IMR-90 (cell line): ENCODE measurements around the gene SEC23IP. TPM values are rescaled to one million over a fixed set of nuclear protein-coding genes. Genes with fewer than 3 reads are reported as not detected.

ENCODE experiments used
- ATAC-seq: fragments of 200-7000 bp; cut with Tn5 transposase; 2 replicates; pipeline ENCODE4 v1.9.1; 2020; ENCODE audit warnings: low read depth, mild to moderate bottlenecking, moderate library complexity
- BruUV-seq: library from RNA; stranded (reverse); fragments of 400-500 nt; replicated peaks from 2 replicates; lab custom pipeline; 2021; lab: Mats Ljungman, UMichigan
- CTCF ChIA-PET: fragments of 300-600 bp; formaldehyde crosslinking; extraction: SDS; loops from one replicate; lab custom pipeline; 2021; ENCODE audit warnings: antibody characterized with exemption; lab: Yijun Ruan, JAX
- POLR2A ChIA-PET: fragments of 300-600 bp; sonication (Branson Sonifier 250); formaldehyde crosslinking; loops from one replicate; lab custom pipeline; 2022; ENCODE audit warnings: antibody characterized with exemption; ENCODE audit not compliant: unreplicated experiment; lab: Charles Lee
- DNase-seq: peaks from one replicate; pipeline ENCODE4 v3.0.0; 2013
- H2AFZ ChIP-seq: replicated peaks from 2 replicates; pipeline ENCODE3; 2013; ENCODE audit warnings: low read length, mild to moderate bottlenecking; ENCODE audit not compliant: poor library complexity
- H2AK5ac ChIP-seq: 2 replicates; pipeline ENCODE4 v1.6.1; 2013; ENCODE audit warnings: low read depth, low read length, inconsistent platforms
- H2AK9ac ChIP-seq: replicated peaks from 2 replicates; pipeline ENCODE3; 2013; ENCODE audit warnings: mild to moderate bottlenecking, low read depth, low read length, moderate library complexity; ENCODE audit not compliant: poor library complexity
- H2BK120ac ChIP-seq: 2 replicates; pipeline ENCODE4 v1.6.1; 2013; ENCODE audit warnings: low read depth, low read length, inconsistent platforms
- H2BK15ac ChIP-seq: 3 replicates; pipeline ENCODE4 v1.6.1; 2013; ENCODE audit warnings: low read depth, low read length, inconsistent platforms
- H2BK20ac ChIP-seq: 2 replicates; pipeline ENCODE4 v1.6.1; 2013; ENCODE audit warnings: low read depth, mild to moderate bottlenecking, inconsistent platforms, low read length, moderate library complexity
- H2BK5ac ChIP-seq: 2 replicates; pipeline ENCODE4 v1.6.1; 2013; ENCODE audit warnings: mild to moderate bottlenecking, low read depth, low read length, inconsistent platforms; ENCODE audit not compliant: poor library complexity, severe bottlenecking
- H3K14ac ChIP-seq: replicated peaks from 2 replicates; pipeline ENCODE4 v1.6.1; 2013; ENCODE audit warnings: low read depth, low read length, inconsistent platforms
- H3K18ac ChIP-seq: 2 replicates; pipeline ENCODE4 v1.6.1; 2013; ENCODE audit warnings: low read depth, low read length, control low read depth
- H3K23ac ChIP-seq: 2 replicates; pipeline ENCODE4 v1.6.1; 2013; ENCODE audit warnings: low read depth, low read length, inconsistent platforms
- H3K27ac ChIP-seq: 2 replicates; pipeline ENCODE4 v1.5.1; 2013; ENCODE audit warnings: mild to moderate bottlenecking, control low read depth, low read length; ENCODE audit not compliant: insufficient read depth
- H3K27me3 ChIP-seq: 2 replicates; pipeline ENCODE4 v1.6.1; 2013; ENCODE audit warnings: low read length; ENCODE audit not compliant: control insufficient read depth, insufficient read depth
- H3K36me3 ChIP-seq: 2 replicates; pipeline ENCODE4 v1.6.1; 2013; ENCODE audit warnings: low read length, mixed read lengths; ENCODE audit not compliant: control insufficient read depth, insufficient read depth
- H3K4ac ChIP-seq: 2 replicates; pipeline ENCODE4 v1.6.1; 2013; ENCODE audit warnings: low read depth, low read length, inconsistent platforms
- H3K4me1 ChIP-seq: 2 replicates; pipeline ENCODE4 v1.6.1; 2013; ENCODE audit warnings: low read length, mixed read lengths; ENCODE audit not compliant: control insufficient read depth, insufficient read depth
- H3K4me2 ChIP-seq: 2 replicates; pipeline ENCODE4 v1.6.1; 2013; ENCODE audit warnings: low read depth, mild to moderate bottlenecking, control low read depth, low read length, moderate library complexity
- H3K4me3 ChIP-seq: 2 replicates; pipeline ENCODE4 v1.5.1; 2013; ENCODE audit warnings: low read depth, mild to moderate bottlenecking, control low read depth, low read length, moderate library complexity; ENCODE audit not compliant: insufficient read depth
- H3K56ac ChIP-seq: 2 replicates; pipeline ENCODE4 v1.6.1; 2013; ENCODE audit warnings: low read length, inconsistent platforms; ENCODE audit not compliant: insufficient read depth; ENCODE audit errors: extremely low read depth
- H3K79me1 ChIP-seq, 2 experiments: 2 replicates each; pipeline ENCODE4 v1.6.1; 2013; ENCODE audit warnings: low read length in 2 of 2, inconsistent platforms in 1 of 2, low read depth in 1 of 2
- H3K9ac ChIP-seq: 2 replicates; pipeline ENCODE4 v1.6.1; 2013; ENCODE audit warnings: low read depth, low read length, control low read depth
- H3K9me1 ChIP-seq: 2 replicates; pipeline ENCODE4 v1.6.1; 2013; ENCODE audit warnings: low read length, inconsistent platforms; ENCODE audit not compliant: insufficient read depth
- H3K9me3 ChIP-seq: 2 replicates; pipeline ENCODE4 v1.6.1; 2013; ENCODE audit warnings: low read length; ENCODE audit not compliant: control insufficient read depth, insufficient read depth
- H4K20me1 ChIP-seq: 2 replicates; pipeline ENCODE4 v1.6.1; 2013; ENCODE audit warnings: low read length, inconsistent platforms; ENCODE audit not compliant: insufficient read depth
- H4K5ac ChIP-seq: 2 replicates; pipeline ENCODE4 v1.6.1; 2013; ENCODE audit warnings: mild to moderate bottlenecking, low read depth, low read length, control low read depth
- H4K8ac ChIP-seq, 2 experiments: 2 replicates each; pipeline ENCODE4 v1.6.1; 2013; ENCODE audit warnings: low read depth in 2 of 2, low read length in 2 of 2, control low read depth in 1 of 2, inconsistent platforms in 1 of 2
- H4K91ac ChIP-seq: 2 replicates; pipeline ENCODE4 v1.6.1; 2013; ENCODE audit warnings: low read depth, low read length, inconsistent platforms; ENCODE audit not compliant: insufficient read depth
- CHD1 ChIP-seq: IDR thresholded peaks from 2 replicates; pipeline ENCODE4 v1.6.1; 2012; ENCODE audit warnings: low read depth, low read length, improper control_type of control experiment
- FOS ChIP-seq: fragments of 150-350 bp; IDR thresholded peaks from 2 replicates; pipeline ENCODE4 v1.6.1; 2016; ENCODE audit warnings: low read depth, low read length
- MAZ ChIP-seq: IDR thresholded peaks from 2 replicates; pipeline ENCODE4 v1.6.1; 2012; ENCODE audit warnings: low read depth, mild to moderate bottlenecking, low read length, improper control_type of control experiment, moderate library complexity, borderline replicate concordance
- RAD21 ChIP-seq: IDR thresholded peaks from 2 replicates; pipeline ENCODE4 v1.6.1; 2012; ENCODE audit warnings: low read length, improper control_type of control experiment
- WGBS, 2 experiments: methylation state at CpG; one replicate each; pipeline versions ENCODE4 v1.1.5 to v1.1.7; 2013; ENCODE audit warnings: missing lambda C conversion rate in 2 of 2; ENCODE audit not compliant: insufficient read length in 1 of 2; ENCODE audit errors: extremely low coverage in 2 of 2; 5-methylcytosine and 5-hydroxymethylcytosine counted together
- dilution Hi-C: fragments of 300-500 bp; cut with HindIII; formaldehyde crosslinking; loops from one replicate; pipeline ENCODE4 v1.14.3; 2018; ENCODE audit warnings: low sequenced_read_pairs; ENCODE audit not compliant: unreplicated experiment
- in situ Hi-C: fragments of 300-500 bp; cut with MboI; formaldehyde crosslinking; loops from 3 replicates; pipeline ENCODE4 v1.14.3; 2019; ENCODE audit warnings: low sequenced_read_pairs, inconsistent platforms, mixed read lengths
- intact Hi-C: fragments of 100-400 bp; cut with micrococcal nuclease; formaldehyde crosslinking; loops from 2 replicates; pipeline ENCODE4 v1.10.0; 2022
- polyA plus RNA-seq, 3 experiments: library from polyadenylated mRNA; depleted of rRNA; stranded (reverse); fragments of >200 nt; gene quantifications; 2 replicates each; pipeline ENCODE4 v1.2.3, GENCODE V29; 2012; ENCODE audit warnings: low replicate concordance in 1 of 3
- total RNA-seq: library from RNA; depleted of rRNA; stranded (reverse); fragments of >200 nt; gene quantifications from 2 replicates; pipeline ENCODE4 v1.2.3, GENCODE V29; 2012
- TF ChIP-seq, protein P1 (sequence below): fragments of 150-350 bp; IDR thresholded peaks from 2 replicates; pipeline ENCODE4 v1.6.1; 2016; ENCODE audit warnings: low read depth, mild to moderate bottlenecking, low read length, moderate library complexity, borderline replicate concordance

Gene SEC23IP
- total and polyA plus RNA-seq, 2 of the 4 experiments (the other 2 are of a cell fraction): 37.4 to 39.8 TPM

DNA sequence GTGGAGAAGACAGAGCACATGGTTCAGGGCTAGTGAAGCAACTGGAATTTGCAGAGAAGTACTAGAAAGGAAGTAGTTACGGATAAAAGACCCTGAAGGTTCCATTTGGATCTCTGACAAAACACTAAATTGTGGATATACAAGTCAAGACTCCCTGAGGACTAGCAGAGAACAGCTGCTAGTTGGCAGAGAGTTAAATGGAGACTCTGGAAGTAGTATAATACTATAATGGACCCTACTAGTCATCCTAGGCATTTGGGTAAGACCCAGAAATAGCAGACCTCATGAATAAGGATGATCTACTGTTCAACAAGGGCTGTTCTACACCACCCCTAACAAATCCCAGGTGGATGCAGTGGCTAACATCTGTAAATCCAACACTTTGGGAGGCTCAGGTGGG lies 39.0 kb upstream of the SEC23IP start:
- no peak overlapping the region for H3K18ac ChIP-seq
- no peak for ATAC-seq
- no peak for DNase-seq
- no peak overlapping the region for H2BK5ac ChIP-seq
- H3K4ac ChIP-seq: no peak overlapping the region
- H4K8ac ChIP-seq: no peak overlapping the region
- H3K79me1 ChIP-seq: peaks cover 25 to 33% of the 10 kb centered on the region in 2 experiments
- H4K5ac ChIP-seq: no peak overlapping the region
- in situ Hi-C loops (loop anchor here (5.0 to 25.0 kb wide), 2 partner anchors 101 to 666 kb away; partner anchors contain the start of gene PRDX3), dilution Hi-C loops (no loop called here), intact Hi-C loops (no loop called here)
- no peak overlapping the region for H3K23ac ChIP-seq
- no peaks in the 10 kb centered on the region for H3K9me3 ChIP-seq
- H4K20me1 ChIP-seq: no peaks in the 10 kb centered on the region
- no peak overlapping the region for H3K9ac ChIP-seq
- peaks cover 10% of the 10 kb centered on the region for H3K4me1 ChIP-seq
- no peak overlapping the region for H3K27ac ChIP-seq
- H3K27me3 ChIP-seq: no peaks in the 10 kb centered on the region
- ChIA-PET POLR2A (no interaction called here), CTCF (no interaction called here)
- peaks cover 7% of the 10 kb centered on the region; the same call in 1 of the 2 replicates for H3K9me1 ChIP-seq
- H2AK9ac ChIP-seq: no peak overlapping the region
- no peak overlapping the region for H3K4me3 ChIP-seq
- H3K4me2 ChIP-seq: no peak overlapping the region
- no CpG with 5 or more reads among the region's 1 CpG for whole genome bisulfite sequencing, 2 experiments
- no peak overlapping the region for H2AK5ac ChIP-seq
- H2BK120ac ChIP-seq: no peak overlapping the region
- H3K56ac ChIP-seq: no peak overlapping the region
- no peak overlapping the region for H2BK20ac ChIP-seq
- H2BK15ac ChIP-seq: no peak overlapping the region
- TF ChIP-seq, protein P1, sequence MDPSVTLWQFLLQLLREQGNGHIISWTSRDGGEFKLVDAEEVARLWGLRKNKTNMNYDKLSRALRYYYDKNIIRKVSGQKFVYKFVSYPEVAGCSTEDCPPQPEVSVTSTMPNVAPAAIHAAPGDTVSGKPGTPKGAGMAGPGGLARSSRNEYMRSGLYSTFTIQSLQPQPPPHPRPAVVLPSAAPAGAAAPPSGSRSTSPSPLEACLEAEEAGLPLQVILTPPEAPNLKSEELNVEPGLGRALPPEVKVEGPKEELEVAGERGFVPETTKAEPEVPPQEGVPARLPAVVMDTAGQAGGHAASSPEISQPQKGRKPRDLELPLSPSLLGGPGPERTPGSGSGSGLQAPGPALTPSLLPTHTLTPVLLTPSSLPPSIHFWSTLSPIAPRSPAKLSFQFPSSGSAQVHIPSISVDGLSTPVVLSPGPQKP: no peak
- no peak for TF ChIP-seq RAD21
- TF ChIP-seq MAZ: no peak
- no peak for TF ChIP-seq FOS
- no peak for TF ChIP-seq CHD1
- no TSS peak for BruUV-seq
- no peak overlapping the region for H4K91ac ChIP-seq
- no peak overlapping the region for H3K14ac ChIP-seq
- H2AFZ ChIP-seq: no peak overlapping the region
- peaks cover 29% of the 10 kb centered on the region for H3K36me3 ChIP-seq
